ENCODE measurements around the gene GGACT.

- TF ChIP-seq CTCF (IDR thresholded peaks at IDR 0.05) (no peak), POLR2A (IDR thresholded peaks at IDR 0.05) (no peak)
Measured at GRCh38 chr13:100608489-100608888, 19.9 kb upstream of the GGACT start.

All from body of pancreas (tissue), 4 donors.